Inferior parietal cortex (tissue), 1 donor: ENCODE results near the gene FSHR.

Experiments
- DNase-seq: peaks from one replicate; pipeline ENCODE4 v3.0.0-alpha.2; 2016; ENCODE audit errors: extremely low spot score

FSHR gene

DNA sequence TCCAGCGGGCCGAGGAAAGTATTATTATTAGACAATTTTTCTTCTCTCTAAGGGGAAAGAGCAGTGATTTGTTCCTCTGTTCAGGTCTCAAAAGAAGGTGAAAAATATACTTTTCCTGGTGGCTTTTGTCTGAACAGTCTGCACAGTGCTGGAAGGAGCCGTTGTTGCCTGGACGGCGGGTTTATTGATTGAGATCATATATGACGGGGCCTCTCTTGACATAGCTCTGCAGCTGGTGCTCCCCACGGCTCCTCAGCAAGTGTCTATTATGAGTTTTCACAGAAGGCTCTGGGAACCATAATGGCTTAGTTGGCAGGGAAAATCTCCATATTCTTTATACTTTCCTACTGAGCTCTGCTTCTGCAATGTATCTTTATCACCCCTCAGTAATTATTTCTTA is 42.9 kb downstream of the FSHR start:
- no peak for DNase-seq

DNA sequence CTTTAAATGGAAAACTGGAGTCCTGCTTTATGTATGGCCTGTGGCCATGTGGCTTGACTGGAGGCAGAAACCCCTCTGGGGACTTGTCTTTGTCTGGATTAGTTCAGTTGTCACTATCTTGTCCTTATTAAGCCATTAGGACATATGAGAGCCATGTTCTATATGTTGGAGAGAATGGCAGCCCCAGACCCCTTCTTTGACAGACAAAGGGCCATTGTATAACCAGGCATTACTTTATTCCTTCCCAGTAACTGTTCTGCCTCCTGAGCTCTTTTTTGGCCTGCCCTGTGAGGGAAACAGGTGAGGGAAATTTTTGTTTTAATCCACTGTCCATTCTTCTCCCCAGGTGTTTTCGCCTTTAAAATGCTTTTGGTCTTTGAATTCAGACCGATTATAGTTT is 43.3 kb downstream of the FSHR start:
- no peak for DNase-seq

DNA sequence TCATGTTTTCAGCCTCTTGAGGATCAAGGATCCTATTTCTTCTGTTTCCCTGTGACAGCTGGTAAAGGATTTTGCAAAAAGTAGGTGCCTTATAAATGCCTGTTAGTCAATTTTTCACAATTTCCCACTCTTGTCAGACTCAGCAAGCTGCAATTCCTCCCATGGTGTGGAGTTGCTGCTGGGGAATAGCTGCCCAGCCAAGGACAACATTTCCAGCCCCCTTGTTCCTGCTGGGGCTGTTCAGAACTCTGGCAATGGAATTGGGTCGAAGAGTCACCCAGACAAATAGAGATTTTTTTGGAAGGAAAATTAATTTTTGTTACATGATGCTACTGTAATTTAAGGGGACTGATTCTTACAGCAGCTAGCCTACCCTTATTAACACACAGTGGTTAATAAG is 43.7 kb downstream of the FSHR start:
- no peak for DNase-seq

DNA sequence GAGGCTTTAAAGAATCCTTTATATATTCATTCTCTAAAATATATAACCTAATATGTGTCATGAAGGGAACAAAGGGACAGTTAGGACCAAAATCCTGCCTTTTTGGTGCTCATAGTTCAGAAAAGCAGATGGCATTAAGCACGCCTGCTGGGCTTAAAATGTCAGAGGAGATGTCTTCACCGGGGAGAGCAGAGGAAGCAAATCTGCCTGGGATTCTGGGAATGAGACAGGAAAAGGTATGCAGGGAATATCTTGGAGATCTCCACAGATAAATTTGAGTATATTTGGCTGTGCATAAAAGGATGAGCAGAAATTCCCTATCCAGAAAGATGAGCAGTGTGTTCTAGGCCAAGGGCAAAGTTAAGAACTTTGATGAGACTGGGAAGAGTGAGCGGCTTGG is 45.5 kb downstream of the FSHR start:
- DNase-seq, result no peak

DNA sequence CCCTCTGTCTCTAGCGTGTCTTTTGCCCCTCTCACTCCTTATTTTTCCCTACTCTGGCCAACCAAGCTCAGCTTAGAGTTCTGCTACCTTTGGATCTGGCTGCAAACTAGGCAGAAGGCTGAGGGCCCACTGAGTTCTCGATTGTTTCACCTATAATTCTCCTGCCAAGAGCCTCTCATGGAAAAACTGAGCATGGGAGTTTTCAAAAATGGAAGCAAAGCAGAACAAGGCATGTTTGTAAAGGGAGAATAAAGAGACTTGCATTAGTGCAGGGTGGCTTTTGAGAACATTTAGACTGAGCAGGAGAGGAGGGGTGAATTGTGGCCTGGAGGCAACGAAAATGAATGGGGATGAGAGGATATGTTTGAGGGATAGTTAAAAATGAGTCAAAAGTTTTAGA is 45.9 kb downstream of the FSHR start:
- DNase-seq, result no peak

DNA sequence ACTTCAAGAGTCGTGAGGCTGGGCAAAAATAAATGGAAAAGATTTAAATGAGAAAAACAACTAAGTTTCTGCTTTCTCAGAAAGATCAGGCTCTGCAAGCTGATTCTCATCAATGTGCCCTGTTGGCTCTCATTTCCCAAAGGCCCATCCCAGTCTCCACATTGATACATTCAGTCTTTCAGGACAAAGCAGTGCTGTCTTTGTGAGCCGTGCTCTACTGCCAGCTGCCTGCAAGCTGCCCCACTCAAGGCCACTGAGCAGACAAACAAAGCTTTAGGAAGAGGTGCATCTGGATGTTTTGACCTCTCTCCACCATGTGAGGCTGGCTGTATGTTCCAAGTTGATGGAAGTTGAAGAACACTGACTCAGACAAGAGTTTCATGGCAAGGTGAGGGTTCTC is 48.8 kb downstream of the FSHR start:
- no peak for DNase-seq

DNA sequence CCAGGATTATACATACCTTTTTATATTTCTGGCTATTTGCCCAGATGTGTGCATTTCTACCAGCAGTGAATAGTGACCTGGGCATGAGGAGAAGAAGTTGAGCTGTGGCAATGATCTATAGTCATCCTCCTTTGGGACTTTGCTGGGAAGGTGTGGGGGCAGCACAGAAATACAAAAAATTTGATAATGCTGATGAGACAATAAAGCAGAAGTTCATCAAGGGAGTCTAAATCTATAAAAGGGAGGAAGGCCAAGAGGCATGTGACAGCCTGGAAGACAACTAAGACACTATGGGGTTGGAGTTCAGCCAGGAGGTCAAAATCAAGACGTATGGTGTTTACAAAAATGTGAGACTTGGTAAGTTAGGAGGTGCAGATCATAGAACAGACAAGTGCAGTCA is 52.2 kb downstream of the FSHR start:
- no peak for DNase-seq

DNA sequence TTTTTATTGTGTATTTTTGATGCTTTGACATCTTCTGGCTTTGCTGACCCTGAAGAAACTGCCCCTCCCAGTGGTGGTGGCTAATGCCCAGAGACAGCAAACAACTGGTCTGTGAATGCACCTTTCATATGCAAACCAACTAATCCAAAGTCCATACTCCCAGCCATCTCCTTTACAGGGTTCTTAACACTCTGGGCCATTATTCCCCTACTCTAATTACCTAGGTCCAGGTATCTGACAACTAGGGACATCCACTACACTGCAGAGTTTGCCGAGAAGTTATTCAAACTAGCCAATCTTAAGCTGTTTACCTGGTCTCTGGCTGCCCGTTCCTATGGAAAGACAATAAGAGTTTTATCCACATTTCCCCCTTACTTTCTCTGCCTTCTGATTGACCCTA is 73.6 kb downstream of the FSHR start:
- no peak for DNase-seq

DNA sequence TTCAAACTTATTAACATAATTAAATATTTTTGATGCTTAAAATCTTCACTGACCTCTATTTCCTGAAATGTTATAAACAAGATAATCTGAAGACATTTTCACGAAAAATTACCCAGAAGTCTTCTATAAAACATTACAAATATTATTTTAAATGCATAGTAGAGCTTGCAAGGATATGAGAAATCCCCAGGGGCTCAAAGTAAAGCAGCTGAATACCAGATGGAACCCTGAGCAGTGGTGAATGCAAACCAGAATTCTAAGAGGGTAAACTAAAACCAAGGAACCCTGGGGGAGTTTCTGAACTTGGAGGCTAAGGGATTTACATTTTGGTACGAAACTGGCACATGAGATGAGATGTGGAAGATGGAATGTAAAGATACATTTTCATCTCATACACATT is 83.6 kb downstream of the FSHR start:
- DNase-seq, result no peak

DNA sequence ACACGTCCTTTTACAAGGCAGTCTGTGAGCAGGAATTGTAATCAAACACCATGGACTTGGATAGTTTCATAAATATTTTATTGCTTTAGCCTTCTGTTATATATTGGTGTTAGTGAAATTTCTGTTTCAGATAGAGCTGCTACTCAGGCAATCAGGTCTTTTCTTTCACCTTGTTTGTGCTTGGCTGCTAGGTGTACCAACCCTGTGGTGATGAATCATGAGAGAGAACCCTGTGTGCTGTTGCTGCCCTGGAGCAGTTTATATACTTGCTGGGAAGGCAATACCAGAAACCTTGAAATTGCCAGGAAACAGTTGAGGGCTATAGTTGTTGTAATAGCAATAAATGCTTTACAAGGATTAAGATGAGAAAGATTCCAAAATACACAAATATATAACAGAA is 84.5 kb downstream of the FSHR start:
- no peak for DNase-seq

DNA sequence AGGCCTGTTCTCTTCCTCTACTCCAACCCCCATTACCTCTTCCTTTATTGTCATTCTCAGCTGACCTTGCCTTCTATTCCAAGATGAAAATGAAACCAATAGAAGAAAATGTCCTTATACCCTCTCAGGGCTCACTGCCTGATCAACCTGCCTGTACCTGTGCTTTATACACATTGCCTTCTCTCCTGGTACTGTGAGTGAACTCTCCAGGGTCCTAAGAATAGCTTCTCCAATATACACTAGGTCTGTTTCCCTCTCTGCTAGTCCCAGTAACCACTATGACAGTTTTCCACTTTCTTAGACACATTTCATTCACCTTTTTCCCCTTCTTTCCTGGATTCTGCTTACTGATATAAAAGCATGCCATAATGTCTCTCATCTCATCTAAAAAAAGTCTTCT is 85.7 kb downstream of the FSHR start:
- DNase-seq, result no peak

DNA sequence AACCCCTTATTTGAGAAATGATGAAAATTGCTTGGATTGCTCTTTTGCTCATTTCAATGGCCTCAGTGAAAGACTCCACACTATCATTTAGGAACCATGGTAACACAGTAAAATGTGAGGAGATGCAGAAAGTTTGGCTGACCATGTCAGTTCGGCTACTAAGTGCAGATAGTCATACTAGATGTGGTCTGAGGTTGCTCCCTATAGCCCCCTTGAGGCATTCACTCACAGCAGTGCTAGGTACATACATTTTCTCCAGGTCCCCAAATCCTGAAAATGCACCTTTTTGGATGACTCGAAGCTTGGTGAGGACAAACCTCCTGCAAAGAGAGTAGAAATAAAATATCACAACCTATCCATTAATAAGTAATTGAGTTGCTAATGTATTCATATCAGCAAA is 86.3 kb downstream of the FSHR start:
- no peak for DNase-seq

DNA sequence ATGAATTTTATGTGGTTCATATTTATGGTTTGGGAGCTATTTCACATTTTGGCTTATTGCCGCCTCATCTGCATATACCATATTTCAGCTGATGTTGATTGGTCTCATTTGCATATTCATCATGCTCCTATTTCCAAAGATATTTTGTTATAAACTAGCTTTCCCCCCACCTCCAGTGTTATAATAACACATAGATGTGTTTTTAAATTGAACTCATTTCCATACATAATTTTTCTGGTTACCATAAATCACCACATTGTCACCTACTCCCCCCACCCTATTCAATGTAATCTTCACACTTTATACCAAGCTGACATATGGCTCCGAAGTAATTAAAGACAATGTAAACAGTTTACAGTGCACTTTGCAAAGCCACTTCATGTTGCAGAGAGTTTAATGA is 101.2 kb downstream of the FSHR start:
- DNase-seq, result no peak

DNA sequence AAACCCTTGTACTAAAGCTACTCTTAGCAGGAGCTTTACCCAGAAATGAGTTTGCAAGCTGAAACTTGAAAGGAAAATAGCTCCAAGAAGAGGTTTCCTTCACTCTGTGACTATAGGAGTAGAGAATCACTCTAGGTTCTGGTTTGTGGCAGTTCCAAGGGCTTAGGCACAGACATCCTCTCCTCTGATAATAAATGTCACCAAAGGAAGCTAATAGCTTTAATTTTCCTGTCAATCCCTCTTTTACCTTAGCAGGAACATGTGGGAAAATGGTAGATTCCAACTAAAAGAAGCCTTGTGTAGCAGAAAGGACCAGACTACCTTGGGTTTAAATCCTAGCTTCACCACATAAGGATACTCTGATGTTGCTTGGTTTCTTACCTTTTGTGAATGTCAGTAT is 104.0 kb downstream of the FSHR start:
- DNase-seq, result no peak

DNA sequence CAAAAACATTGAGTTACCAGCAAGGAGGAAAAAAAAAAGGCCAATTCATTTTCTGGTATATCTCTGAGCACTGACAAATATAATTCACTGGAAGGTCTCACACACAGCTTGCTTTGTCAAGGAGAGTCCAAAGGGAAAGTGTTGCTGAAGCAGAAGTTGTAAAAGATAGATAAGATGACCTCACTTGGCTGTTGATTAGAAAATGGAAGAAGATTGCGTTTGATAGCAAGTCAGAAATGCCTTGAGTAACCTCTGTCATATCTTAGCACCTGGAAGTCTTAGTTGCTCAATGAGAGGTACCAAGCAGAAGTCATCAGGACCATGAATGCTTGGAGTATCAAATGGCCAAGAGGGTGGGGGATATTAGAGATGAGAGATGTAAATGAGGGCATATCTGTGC is 105.2 kb downstream of the FSHR start:
- no peak for DNase-seq

DNA sequence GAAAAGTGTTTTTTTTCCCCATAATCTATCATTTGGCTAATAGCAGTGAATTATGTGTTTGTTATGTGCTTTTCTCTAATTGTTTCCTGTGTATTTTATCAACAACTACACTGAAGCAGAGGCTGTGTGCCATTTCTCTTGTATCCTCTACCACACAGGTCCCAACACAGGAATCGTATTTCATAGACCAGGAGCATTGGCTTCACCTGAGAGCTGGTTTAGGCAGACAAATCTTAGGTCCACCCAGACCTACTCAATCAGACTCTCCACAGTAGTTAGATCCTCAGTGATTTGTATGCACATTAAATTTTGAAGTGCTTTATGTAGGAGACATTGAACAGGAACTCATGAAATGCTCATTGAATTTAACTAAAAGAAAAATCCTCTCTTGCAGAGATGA is 109.2 kb downstream of the FSHR start:
- no peak for DNase-seq

DNA sequence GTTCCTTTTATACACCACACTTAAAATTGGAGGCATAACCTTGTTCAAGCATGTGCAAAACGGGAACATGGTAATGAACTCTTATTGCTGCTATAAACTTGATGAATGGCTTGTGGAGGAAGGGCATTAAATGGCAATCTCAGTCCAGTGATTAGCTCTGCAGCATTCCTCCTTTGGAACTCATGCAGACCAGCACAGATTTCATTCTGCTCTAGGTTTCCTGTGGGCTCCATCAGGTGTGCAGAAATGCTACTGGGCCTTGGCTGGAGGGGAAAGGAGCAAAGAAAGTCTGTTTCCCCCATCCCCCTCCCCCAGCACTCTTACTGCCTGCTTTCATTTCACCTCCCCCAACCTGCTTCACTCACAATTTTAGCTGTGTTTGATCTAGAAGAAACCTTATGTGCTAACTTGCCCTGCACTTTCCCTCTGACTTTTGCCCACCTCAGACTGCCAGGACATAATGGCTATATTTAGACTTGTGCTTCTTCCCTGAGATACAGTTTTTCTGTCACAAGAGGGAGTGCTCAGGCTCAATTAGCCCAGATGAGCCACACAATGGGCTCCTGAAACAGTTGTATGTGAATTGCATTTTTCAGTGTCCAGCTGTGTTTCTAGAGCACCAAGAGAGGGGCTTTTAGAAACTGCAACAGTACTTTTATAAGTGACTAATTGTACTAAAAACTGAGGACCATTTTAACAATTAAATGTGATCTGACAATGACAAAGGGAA is 109.8 kb downstream of the FSHR start:
- no peak for DNase-seq

DNA sequence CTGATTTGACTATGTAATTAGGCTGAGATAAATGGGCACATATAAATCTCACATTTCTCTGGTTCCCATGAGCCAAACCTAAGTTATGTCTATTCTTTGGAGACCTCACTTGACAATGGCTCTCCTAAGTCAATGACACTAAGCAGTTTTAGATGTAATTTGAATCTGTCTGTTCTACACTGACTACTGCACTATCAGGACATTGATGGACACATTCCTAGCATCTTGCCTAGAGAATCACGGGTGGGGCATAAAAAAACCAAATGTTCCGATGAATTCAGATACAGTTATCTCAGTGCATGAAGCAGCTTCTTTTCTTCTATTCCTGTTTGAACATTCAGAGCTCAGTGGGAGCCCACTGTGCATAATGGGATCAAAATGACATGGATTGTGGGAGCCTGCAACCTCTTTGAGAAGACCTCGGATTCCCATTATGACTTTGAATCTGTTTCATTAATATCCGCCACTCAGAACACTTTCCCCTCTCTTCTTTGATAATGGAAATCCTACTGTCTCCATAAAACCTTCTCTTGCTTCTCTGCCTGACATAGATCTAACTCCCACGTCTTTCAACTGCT is 110.8 kb downstream of the FSHR start:
- DNase-seq, result no peak

DNA sequence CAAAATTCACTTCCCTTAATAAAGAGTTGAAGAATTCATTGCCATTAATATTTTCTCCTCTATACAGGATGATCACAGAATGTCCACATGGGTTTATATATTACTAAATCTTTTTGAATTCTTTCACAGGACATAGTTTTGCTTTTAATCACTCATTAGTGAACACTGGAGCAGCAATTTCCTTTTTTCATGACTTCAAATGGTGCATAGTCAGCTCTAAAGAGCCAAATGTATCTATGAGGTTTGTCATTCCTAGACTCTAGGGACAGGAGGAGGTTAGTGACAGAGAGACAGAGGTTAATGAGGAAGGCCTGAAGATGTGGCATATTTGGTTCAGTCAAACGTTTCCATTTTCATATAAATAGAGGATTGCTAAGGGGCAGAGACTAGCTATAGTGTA is 111.8 kb downstream of the FSHR start:
- no peak for DNase-seq

DNA sequence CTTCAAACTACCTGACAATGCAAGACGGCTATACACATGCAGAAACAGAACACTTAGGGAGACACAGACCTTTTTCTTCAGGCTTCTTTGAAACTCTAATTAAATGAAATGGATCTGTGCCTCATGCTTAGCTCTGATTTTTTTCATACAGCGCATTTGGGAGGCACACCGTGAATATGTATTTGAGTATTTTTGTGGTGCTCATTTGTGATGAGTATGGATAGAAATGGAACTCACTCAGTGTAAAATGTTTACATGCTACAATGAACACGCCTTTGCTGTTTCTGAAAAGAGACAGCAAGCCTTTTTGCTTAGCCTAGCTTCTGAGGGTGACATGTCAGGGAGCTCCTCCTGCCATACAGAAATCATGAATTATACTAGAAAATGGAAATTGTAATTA is 113.3 kb downstream of the FSHR start:
- no peak for DNase-seq

DNA sequence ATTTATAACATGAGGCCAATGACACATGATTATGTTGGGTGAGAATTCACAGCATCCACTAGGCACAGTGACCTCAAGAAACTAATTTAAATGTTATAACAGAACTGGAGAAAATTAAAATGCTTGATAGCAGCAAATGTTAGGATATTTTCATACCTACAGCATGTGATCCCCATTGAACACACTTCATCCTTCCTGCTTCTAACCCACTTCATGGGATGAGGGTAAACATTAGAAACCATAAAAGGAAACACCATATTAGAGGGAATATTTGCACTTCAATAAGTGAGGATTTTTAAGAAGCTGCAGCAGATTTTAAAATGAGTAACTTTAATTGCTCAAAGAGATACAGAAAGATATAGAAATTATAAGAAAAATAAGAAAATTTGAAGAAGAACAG is 117.1 kb downstream of the FSHR start:
- no peak for DNase-seq

DNA sequence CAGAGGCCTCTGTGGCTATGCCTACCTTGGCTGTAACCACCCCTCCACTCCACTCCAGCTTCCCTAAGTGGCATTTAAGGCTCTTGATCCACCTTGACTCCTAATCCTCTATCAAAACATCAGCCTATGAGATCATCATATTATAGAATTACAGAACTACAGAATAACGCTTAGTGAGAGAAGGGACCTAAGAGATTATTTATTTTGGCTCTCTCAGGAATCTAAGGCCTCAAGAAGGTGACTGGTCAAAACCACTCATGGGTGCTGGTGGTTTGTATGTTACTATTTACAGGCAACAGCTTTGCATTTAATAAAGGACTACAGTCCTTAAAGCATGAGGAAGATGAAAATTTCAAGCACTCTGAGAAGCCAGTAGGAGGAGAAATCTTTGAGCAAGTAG is 118.8 kb downstream of the FSHR start:
- no peak for DNase-seq

DNA sequence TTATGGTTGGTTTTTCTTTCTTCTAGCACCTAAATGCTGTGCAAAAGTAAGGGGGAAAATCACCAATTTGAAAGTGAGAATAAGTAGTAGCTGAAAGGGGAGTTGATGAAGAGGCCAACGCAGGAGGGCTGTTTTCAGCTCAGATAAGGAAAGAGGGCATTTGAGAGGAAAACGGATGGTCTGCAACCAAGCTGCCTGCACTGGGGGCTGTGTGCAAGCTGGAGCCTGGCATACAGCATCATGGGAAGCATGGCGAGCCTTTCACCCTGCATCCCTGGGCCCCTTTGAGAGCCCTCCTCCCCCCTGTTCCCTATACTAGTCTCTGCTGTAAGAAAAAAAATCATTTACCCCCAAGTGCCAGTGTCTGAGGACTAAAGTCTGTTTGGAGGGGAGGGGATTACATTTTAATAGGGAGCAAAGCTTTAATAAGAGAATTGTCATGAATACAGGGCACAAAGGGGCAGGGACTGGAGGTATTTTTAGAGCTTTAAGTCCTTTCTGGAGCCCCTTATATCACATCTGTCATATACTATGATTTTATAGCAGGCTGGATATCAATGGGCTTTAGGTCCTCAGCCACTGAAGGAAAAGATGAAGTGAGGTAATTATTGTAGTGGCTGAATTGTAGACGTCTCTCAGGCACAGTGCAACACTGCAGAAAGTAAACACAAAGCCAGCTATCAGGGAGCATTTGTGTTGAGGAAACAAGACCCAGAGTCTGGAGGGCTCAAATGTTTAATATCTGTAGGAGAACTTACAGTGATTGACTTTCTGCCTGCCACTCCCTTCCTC is 120.7 kb downstream of the FSHR start:
- DNase-seq, result no peak
